VCaP (cell line): ENCODE measurements around the gene TRPM1.

Experiments used
- H3K27ac ChIP-seq: fragments of 450-650 bp; 2 replicates; pipeline ENCODE4 v1.5.1; 2017
- CTCF ChIP-seq: fragments of 450-650 bp; conservative IDR thresholded peaks from 2 replicates; pipeline ENCODE4 v1.5.1; 2017; ENCODE audit warnings: mild to moderate bottlenecking, moderate library complexity

Gene TRPM1

DNA sequence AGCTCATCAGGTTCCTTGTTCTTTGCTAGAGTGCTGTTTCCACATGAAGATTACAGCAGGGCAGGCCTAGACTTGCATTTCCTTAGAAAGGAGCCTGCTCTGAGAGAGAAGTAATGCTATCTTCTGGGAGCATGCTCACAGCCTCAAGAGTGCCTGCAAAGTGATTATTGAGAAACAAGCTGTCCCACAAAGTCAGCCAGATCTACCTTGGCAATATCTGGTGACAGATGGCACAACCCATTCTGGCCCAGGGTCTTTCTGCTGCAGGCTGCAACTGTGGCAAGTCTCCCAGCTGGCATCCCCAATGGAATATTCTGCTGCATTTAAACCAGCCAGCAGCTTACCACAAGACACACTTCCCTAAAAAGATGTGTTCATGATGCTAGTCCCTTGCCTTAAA, 139.4 kb downstream of the TRPM1 start:
- no peak overlapping the region for H3K27ac ChIP-seq
- TF ChIP-seq CTCF = no peak

- H3K27ac ChIP-seq = no peak overlapping the region
- no peak for TF ChIP-seq CTCF
These were observed 143.3 kb downstream of the TRPM1 start for GRCh38 chr15:30958219-30958618.

DNA sequence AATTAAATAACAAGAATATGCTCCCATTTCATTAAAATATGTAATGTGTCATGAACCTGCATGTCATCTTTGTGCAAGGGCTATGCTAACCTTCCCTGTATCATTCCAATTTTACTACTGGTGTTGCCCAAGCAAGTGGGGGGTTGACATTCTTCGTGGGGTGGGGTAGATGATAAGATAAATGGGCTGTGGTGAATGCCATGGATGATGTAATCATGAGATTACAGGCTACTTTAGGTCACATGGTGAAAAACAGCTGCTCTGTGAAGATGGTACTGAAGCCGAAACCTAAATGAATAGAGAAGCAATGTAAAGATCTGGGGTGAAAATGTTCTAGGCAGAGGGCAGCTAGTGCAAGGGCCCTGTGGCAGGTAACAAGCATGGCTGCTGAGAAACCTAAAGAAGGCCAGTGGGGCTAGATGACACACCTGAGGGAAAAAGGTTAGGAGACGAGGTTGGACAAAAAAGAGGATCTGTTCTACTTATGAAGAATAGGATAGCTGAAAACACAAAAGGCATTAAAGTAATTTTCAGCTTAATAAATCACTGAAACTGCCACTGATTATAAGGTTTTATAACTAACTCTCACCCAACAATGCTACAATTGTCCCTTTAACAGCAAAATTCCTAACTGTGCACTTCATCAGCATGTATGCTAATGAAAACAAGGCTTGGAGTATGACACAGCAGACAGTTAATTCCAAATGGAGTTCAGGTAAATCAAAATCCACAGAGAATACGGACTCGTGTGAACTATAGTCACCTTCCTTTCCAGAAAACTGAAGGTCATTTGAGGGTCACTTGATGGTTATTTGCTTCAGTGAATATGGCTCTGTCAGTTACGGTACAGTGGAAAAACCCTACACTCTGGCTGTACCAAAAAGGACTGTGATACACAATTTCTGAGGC, 145.1 kb downstream of the TRPM1 start:
- H3K27ac ChIP-seq = no peak overlapping the region
- TF ChIP-seq CTCF = no peak

DNA sequence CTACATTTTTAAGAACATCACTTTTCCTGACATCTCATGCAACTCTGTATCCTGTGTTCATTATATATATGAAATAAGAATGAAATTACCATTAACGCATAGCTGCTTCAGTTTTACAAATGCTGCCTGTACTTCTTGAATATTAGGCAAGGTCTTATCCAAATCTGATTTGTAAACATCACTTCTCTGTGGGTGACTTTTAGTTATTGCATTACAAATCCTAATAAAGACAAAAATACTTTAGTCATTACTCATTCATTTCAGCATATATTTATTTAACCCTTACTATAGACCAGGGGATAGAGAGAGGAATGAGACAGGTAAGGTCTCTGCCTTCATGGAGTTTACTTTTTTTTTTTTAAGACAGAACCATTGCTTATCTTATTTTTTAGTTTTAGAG, 146.9 kb downstream of the TRPM1 start:
- no peak overlapping the region for H3K27ac ChIP-seq
- no peak for TF ChIP-seq CTCF

GRCh38 chr15:30953731-30954378, 147.7 kb downstream of the TRPM1 start:
- no peak overlapping the region for H3K27ac ChIP-seq
- no peak for TF ChIP-seq CTCF

DNA sequence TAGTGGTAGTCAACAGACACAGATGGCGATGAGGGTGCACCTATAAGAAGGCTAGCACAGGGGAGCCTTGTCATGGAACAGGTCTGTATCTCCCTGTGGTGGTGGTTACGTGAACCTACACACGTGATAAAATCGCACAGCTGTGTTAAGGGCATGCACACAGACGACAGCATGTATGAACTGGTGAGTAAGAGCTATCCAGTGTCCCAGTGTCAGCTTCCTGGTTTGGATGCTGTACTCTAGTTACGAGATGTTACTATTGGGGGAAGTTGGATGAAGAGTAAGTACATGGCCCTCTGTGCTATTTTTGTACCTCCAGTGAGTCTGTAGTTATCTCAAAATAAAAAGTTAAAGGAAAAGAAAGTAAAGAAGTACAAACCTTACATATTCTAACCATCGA, 148.3 kb downstream of the TRPM1 start:
- no peak overlapping the region for H3K27ac ChIP-seq
- TF ChIP-seq CTCF = no peak
